Ovary (tissue), 3 donors: Measurements from ENCODE around the gene MICAL2.

Experiments used
- POLR2A ChIP-seq: fragments of 450-650 bp; IDR thresholded peaks from one replicate; pipeline ENCODE4 v1.6.1; 2017; ENCODE audit warnings: antibody characterized with exemption, mild to moderate bottlenecking, moderate library complexity
- TF ChIP-seq, protein P1 (sequence below), 3 donors: fragments of 450-650 bp in 2 of 3; fragments of 200-600 bp in 1 of 3; IDR thresholded peaks; one replicate each; pipeline versions ENCODE4 v1.5.1 to v1.8.0; 2016 to 2022; ENCODE audit warnings: antibody characterized with exemption in 3 of 3, mild to moderate bottlenecking in 1 of 3
- donor health status: DM: no; HTN: no; CAD: no.

DNA sequence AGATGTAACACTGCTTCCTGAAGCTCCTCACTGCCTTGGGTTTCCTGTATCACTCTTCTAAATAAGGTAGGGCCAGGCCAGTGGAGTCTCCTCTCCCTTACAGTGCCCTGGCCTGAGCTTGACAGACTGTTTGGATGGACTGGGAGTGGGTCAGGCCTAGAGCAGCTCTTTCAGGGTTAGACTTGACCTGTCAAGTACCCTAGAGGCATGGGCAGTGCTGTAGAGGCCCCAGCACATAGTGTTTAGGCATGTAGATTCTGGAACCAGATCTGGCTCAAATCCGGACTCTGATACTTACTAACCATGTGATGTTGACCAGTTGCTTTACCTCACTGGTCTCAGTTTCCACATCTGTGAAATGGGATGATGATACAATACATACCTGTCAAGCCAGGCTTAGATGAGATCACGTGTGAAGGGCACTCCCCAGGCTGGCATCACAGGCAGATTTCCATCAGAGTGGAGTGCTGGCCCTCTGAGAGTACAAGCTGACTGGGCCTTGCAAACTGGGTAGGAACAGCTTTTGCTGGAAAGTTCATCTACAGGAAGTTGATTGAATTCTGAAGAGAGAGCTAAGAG is 1.4 kb upstream of the MICAL2 start:
- TF ChIP-seq, protein P1, sequence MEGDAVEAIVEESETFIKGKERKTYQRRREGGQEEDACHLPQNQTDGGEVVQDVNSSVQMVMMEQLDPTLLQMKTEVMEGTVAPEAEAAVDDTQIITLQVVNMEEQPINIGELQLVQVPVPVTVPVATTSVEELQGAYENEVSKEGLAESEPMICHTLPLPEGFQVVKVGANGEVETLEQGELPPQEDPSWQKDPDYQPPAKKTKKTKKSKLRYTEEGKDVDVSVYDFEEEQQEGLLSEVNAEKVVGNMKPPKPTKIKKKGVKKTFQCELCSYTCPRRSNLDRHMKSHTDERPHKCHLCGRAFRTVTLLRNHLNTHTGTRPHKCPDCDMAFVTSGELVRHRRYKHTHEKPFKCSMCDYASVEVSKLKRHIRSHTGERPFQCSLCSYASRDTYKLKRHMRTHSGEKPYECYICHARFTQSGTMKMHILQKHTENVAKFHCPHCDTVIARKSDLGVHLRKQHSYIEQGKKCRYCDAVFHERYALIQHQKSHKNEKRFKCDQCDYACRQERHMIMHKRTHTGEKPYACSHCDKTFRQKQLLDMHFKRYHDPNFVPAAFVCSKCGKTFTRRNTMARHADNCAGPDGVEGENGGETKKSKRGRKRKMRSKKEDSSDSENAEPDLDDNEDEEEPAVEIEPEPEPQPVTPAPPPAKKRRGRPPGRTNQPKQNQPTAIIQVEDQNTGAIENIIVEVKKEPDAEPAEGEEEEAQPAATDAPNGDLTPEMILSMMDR (IDR thresholded peaks at IDR 0.05) = no peak
- TF ChIP-seq POLR2A = no peak
